B cell (primary cell): Measurements from ENCODE around the gene THEM5. TPM values are rescaled to one million over a fixed set of nuclear protein-coding genes. Genes with fewer than 3 reads are reported as not detected.

Experiments
- ATAC-seq: fragments of 200-7000 bp; cut with Tn5 transposase; one replicate; pipeline ENCODE4 v1.10.0; 2021; ENCODE audit warnings: low read depth, mild to moderate bottlenecking, moderate number of reproducible peaks, moderate library complexity
- CTCF ChIA-PET: fragments of 350-600 bp; sonication (Branson Sonifier 250); formaldehyde crosslinking; loops from one replicate; lab custom pipeline; 2021; ENCODE audit warnings: antibody characterized with exemption, inconsistent platforms; lab: Charles Lee
- POLR2A ChIA-PET: fragments of 350-600 bp; sonication (Branson Sonifier 250); formaldehyde crosslinking; loops from one replicate; lab custom pipeline; 2021; ENCODE audit warnings: antibody characterized with exemption; lab: Charles Lee
- DNase-seq: peaks from one replicate; pipeline ENCODE4 v3.0.0; 2013
- H2AFZ ChIP-seq: 2 replicates; pipeline ENCODE4 v1.6.1; 2012; ENCODE audit warnings: mild to moderate bottlenecking, low read depth, low read length; ENCODE audit not compliant: insufficient read depth, poor library complexity, severe bottlenecking
- H3K27ac ChIP-seq, 2 donors: 1 replicate in 1 of 2; 2 replicates in 1 of 2; pipeline ENCODE4 v1.5.1; 2012 to 2013; ENCODE audit warnings: low read length in 2 of 2, mild to moderate bottlenecking in 2 of 2, moderate library complexity in 1 of 2
- H3K27me3 ChIP-seq, 4 experiments: fragments of 200-600 bp in 1 of 4; sonication (generic) in 1 of 4; replicated peaks in 1 of 4; 1 replicate in 2 of 4; 2 replicates in 2 of 4; pipeline versions ENCODE4 v1.6.1 to v1.7.0; 2013 to 2016; ENCODE audit warnings: low read length in 3 of 4, mild to moderate bottlenecking in 2 of 4, mixed read lengths in 1 of 4, moderate library complexity in 1 of 4; ENCODE audit not compliant: insufficient read depth in 4 of 4, control insufficient read depth in 3 of 4; ENCODE audit errors: control extremely low read depth in 1 of 4
- H3K36me3 ChIP-seq, 2 experiments: replicated peaks in 1 of 2; 1 replicate in 1 of 2; 2 replicates in 1 of 2; pipeline versions ENCODE4 v1.6.1 to v1.7.1; 2013; ENCODE audit warnings: low read length in 1 of 2; ENCODE audit not compliant: insufficient read depth in 2 of 2, control insufficient read depth in 1 of 2; ENCODE audit errors: control extremely low read depth in 1 of 2, extremely low read depth in 1 of 2
- H3K4me1 ChIP-seq, 2 donors: fragments of 200-600 bp in 1 of 2; sonication (generic) in 1 of 2; 1 replicate in 1 of 2; 2 replicates in 1 of 2; pipeline versions ENCODE4 v1.5.1 to v1.6.1; 2013 to 2017; ENCODE audit warnings: low read length in 2 of 2; ENCODE audit not compliant: control insufficient read depth in 2 of 2, insufficient read depth in 2 of 2
- H3K4me2 ChIP-seq: replicated peaks from 2 replicates; pipeline ENCODE3; 2012; ENCODE audit warnings: mild to moderate bottlenecking, low read depth, low read length; ENCODE audit not compliant: poor library complexity, severe bottlenecking
- H3K4me3 ChIP-seq, 5 experiments: fragments of 200-600 bp in 1 of 5; sonication (generic) in 1 of 5; 1 replicate in 3 of 5; 2 replicates in 2 of 5; pipeline versions ENCODE4 v1.5.1 to v1.7.0; 2011 to 2016; ENCODE audit warnings: low read length in 4 of 5, mild to moderate bottlenecking in 4 of 5, low read depth in 2 of 5, control low read depth in 1 of 5, moderate library complexity in 1 of 5; ENCODE audit not compliant: insufficient read depth in 1 of 5; ENCODE audit errors: control extremely low read depth in 1 of 5, extremely low read depth in 1 of 5
- H3K79me2 ChIP-seq: fragments of 200-600 bp; sonication (generic); one replicate; pipeline ENCODE4 v1.6.0; 2016; ENCODE audit warnings: low read length; ENCODE audit not compliant: control insufficient read depth, insufficient read depth
- H3K9ac ChIP-seq: fragments of 200-600 bp; sonication (generic); 2 replicates; pipeline ENCODE4 v1.6.1; 2017; ENCODE audit warnings: mild to moderate bottlenecking, low read length, moderate library complexity
- H3K9me3 ChIP-seq, 3 donors: one replicate each; pipeline versions ENCODE4 v1.6.1 to v1.7.1; 2013; ENCODE audit warnings: low read length in 2 of 3; ENCODE audit not compliant: control insufficient read depth in 2 of 3, insufficient read depth in 1 of 3; ENCODE audit errors: control extremely low read depth in 1 of 3
- H4K20me1 ChIP-seq: 2 replicates; pipeline ENCODE4 v1.6.0; 2012; ENCODE audit warnings: mild to moderate bottlenecking, low read length; ENCODE audit not compliant: insufficient read depth, control insufficient read depth, poor library complexity, severe bottlenecking
- H3K27ac Mint-ChIP-seq: one replicate; pipeline ENCODE4 v1.8.0; 2021; ENCODE audit warnings: mixed read lengths
- H3K27me3 Mint-ChIP-seq: one replicate; pipeline ENCODE4 v1.8.0; 2021; ENCODE audit warnings: mixed read lengths
- H3K4me1 Mint-ChIP-seq: one replicate; pipeline ENCODE4 v1.8.0; 2021; ENCODE audit warnings: mixed read lengths
- H3K4me3 Mint-ChIP-seq: one replicate; pipeline ENCODE4 v1.8.0; 2021; ENCODE audit warnings: mixed read lengths
- H3K9me3 Mint-ChIP-seq: one replicate; pipeline ENCODE4 v1.8.0; 2022; ENCODE audit warnings: mixed read lengths; ENCODE audit not compliant: insufficient read depth
- EZH2 ChIP-seq: IDR thresholded peaks from 2 replicates; pipeline ENCODE4 v1.6.1; 2012; ENCODE audit warnings: borderline replicate concordance, low read depth, mild to moderate bottlenecking, moderate library complexity, low read length; ENCODE audit not compliant: insufficient read depth, poor library complexity, severe bottlenecking
- WGBS: methylation state at CpG from one replicate; pipeline ENCODE4 v1.1.5; 2013; ENCODE audit warnings: missing lambda C conversion rate; ENCODE audit not compliant: insufficient coverage; 5-methylcytosine and 5-hydroxymethylcytosine counted together
- intact Hi-C: fragments of 100-400 bp; cut with micrococcal nuclease; formaldehyde crosslinking; loops from one replicate; pipeline ENCODE4 v1.10.0; 2022
- polyA plus RNA-seq: library from polyadenylated mRNA; depleted of rRNA; stranded (reverse); fragments of >200 nt; gene quantifications from 2 replicates; pipeline ENCODE4 v1.2.3, GENCODE V29; 2012
- total RNA-seq, 2 donors: library from RNA; stranded (reverse); fragments of 120-200 nt in 1 of 2; gene quantifications; 1 replicate in 1 of 2; 2 replicates in 1 of 2; pipeline versions ENCODE4 v1.2.3 to v1.2.4, GENCODE V29; 2013 to 2022
- TF ChIP-seq, protein P1 (sequence below): fragments of 200-600 bp; IDR thresholded peaks from one replicate; pipeline ENCODE4 v1.8.0; 2022; ENCODE audit warnings: antibody characterized with exemption, mild to moderate bottlenecking

THEM5 gene
- total and polyA plus RNA-seq, 2 donors (not counting 1 experiment from before 2014, with no cell fraction given): not detected

DNA sequence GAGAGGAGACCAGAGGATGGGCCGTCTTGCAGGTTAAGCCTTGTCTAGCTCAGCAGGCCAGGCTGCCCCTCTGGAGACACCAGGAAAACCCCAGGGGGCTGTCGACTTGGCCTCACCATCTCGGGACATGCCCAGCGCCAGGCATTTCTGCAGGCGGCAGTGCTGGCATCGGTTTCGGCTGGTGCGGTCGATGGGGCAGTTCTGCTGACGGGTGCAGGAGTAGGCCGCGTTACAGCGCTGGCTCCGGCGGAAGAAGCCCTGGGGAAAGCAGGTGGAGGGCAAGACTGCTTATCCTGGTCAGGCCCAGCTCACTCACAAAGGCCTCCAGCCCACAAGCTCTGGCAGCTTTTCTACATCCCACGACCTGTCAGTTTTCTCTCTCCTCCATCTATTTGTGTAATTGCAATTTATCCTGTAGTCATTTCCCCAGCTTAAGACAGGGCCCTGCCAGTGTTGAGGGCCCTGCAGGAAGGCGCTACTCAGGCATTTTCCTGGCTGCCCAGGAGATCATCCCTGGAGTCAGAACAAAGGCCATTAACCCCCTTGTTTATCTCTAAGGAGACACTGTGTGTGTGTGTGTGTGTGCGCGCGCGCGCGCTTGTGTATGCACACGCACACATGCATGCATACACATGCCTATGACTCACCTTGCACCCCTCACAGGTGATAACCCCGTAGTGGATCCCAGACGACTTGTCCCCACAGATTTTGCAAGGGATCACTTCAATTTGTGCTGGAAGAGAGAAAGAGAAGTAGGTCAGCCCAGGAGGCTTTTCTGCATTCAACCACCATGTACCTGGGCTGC is 36.8 kb downstream of the THEM5 start:
- H3K27ac Mint-ChIP-seq: no peak overlapping the region
- peaks cover 2% of the 10 kb centered on the region for H3K4me1 Mint-ChIP-seq
- ATAC-seq (no peak), DNase-seq (no peak)
- H3K4me3 ChIP-seq: no peak overlapping the region
- H3K79me2 ChIP-seq: no peaks in the 10 kb centered on the region
- no peak overlapping the region for H3K4me2 ChIP-seq
- CTCF ChIA-PET: no interaction called here
- no peaks in the 10 kb centered on the region for H4K20me1 ChIP-seq
- H3K27me3 Mint-ChIP-seq: peaks cover 27% of the 10 kb centered on the region
- no peak overlapping the region for H3K9ac ChIP-seq
- H3K4me1 ChIP-seq: peaks cover 0 to 5% of the 10 kb centered on the region in 2 donors
- WGBS: 99% methylated on average over 13 of the region's 26 CpGs
- no peak overlapping the region for H3K27ac ChIP-seq
- TF ChIP-seq, protein P1, sequence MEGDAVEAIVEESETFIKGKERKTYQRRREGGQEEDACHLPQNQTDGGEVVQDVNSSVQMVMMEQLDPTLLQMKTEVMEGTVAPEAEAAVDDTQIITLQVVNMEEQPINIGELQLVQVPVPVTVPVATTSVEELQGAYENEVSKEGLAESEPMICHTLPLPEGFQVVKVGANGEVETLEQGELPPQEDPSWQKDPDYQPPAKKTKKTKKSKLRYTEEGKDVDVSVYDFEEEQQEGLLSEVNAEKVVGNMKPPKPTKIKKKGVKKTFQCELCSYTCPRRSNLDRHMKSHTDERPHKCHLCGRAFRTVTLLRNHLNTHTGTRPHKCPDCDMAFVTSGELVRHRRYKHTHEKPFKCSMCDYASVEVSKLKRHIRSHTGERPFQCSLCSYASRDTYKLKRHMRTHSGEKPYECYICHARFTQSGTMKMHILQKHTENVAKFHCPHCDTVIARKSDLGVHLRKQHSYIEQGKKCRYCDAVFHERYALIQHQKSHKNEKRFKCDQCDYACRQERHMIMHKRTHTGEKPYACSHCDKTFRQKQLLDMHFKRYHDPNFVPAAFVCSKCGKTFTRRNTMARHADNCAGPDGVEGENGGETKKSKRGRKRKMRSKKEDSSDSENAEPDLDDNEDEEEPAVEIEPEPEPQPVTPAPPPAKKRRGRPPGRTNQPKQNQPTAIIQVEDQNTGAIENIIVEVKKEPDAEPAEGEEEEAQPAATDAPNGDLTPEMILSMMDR: no peak
- no peak for TF ChIP-seq EZH2
- H3K27me3 ChIP-seq: peaks cover 0 to 15% (median 0%) of the 10 kb centered on the region in 4 experiments
- H2AFZ ChIP-seq: no peak overlapping the region
- no peak overlapping the region for H3K4me3 Mint-ChIP-seq
- no peaks in the 10 kb centered on the region for H3K9me3 Mint-ChIP-seq
- POLR2A ChIA-PET: no interaction called here
- H3K36me3 ChIP-seq: no peaks in the 10 kb centered on the region
- intact Hi-C loops: no loop called here
- no peaks in the 10 kb centered on the region for H3K9me3 ChIP-seq

DNA sequence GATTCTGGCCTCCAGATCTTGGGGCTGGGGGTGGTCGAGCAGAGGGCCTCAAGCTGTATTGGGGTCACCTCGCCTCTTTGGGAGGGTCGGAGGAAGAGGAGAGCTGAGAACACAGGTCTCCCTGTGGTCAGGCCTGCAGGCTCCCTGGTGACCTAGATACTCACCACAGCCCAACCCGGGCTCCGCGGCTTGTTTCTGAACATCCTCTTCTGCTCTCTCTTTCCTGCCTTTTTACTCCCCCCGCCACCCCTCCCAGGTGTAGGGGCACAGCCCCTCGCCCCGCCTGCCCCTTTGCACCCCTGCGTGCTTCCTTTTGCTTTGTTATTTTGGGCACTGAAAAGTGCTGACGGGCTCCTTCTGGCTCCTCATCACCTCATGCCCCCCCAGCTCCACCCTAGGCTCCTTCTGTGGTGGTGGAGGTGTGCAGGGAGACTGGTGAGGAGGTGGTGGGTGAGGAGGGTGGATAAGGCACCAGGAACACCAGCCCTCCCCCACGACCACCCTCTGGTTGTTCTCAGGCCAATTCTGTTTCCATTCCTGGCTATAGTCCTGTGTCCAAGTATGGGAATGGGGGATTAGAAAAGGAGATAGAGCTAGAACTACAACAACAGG is 37.7 kb downstream of the THEM5 start:
- Histone ChIP-seq H4K20me1 (no peaks in the 10 kb centered on the region), H3K27me3 (peaks cover 0 to 15% (median 0%) of the 10 kb centered on the region in 4 experiments), H2AFZ (no peak overlapping the region), H3K4me1 (peaks cover 0 to 5% of the 10 kb centered on the region in 2 donors), H3K79me2 (no peaks in the 10 kb centered on the region), H3K9me3 (no peaks in the 10 kb centered on the region), H3K36me3 (no peaks in the 10 kb centered on the region), H3K9ac (no peak overlapping the region), H3K4me3 (no peak overlapping the region), H3K27ac (no peak overlapping the region), H3K4me2 (no peak overlapping the region)
- Mint-ChIP-seq H3K9me3 (no peaks in the 10 kb centered on the region), H3K4me1 (peaks cover 2% of the 10 kb centered on the region), H3K4me3 (no peak overlapping the region), H3K27ac (no peak overlapping the region), H3K27me3 (peaks cover 27% of the 10 kb centered on the region)
- DNase-seq (no peak), ATAC-seq (no peak)
- TF ChIP-seq, protein P1: no peak
- TF ChIP-seq EZH2: no peak
- WGBS: 0% methylated on average over 6 of the region's 12 CpGs
- CTCF ChIA-PET: no interaction called here
- intact Hi-C loops: no loop called here
- POLR2A ChIA-PET: no interaction called here
